H1 (cell line): Measurements from ENCODE around the gene STKLD1. TPM values are rescaled to one million over a fixed set of nuclear protein-coding genes. Genes with fewer than 3 reads are reported as not detected.

Source experiments
- ASH2L ChIP-seq: fragments of 200-600, 300-600 bp; sonication (generic); IDR thresholded peaks from one replicate; pipeline ENCODE4 v1.7.1; 2017; ENCODE audit warnings: low read length
- CREB1 ChIP-seq: IDR thresholded peaks from 2 replicates; pipeline ENCODE4 v1.6.1; 2012; ENCODE audit warnings: inconsistent platforms
- JUND ChIP-seq: IDR thresholded peaks from 2 replicates; pipeline ENCODE4 v1.6.1; 2011; ENCODE audit warnings: mild to moderate bottlenecking, improper control_type of control experiment, low read length
- KDM5A ChIP-seq: fragments of 200-600 bp; IDR thresholded peaks from 2 replicates; pipeline ENCODE4 v1.7.1; 2012; ENCODE audit warnings: mild to moderate bottlenecking, low read length, inconsistent platforms, mixed read lengths
- NRF1 ChIP-seq: IDR thresholded peaks from 2 replicates; pipeline ENCODE4 v1.6.1; 2011; ENCODE audit warnings: mild to moderate bottlenecking, low read depth, low read length, improper control_type of control experiment
- SP1 ChIP-seq: IDR thresholded peaks from 2 replicates; pipeline ENCODE4 v1.6.1; 2011; ENCODE audit warnings: low read depth, low read length
- SP2 ChIP-seq: IDR thresholded peaks from 2 replicates; pipeline ENCODE4 v1.6.1; 2012; ENCODE audit warnings: mild to moderate bottlenecking, low read length, inconsistent platforms
- TEAD4 ChIP-seq: IDR thresholded peaks from 2 replicates; pipeline ENCODE4 v1.6.1; 2012; ENCODE audit warnings: low read depth, low read length, inconsistent platforms, mixed read lengths
- polyA plus RNA-seq, 7 experiments: library from polyadenylated mRNA; depleted of rRNA in 3 of 7; stranded (reverse) in 5 of 7; unstranded in 2 of 7; fragments of >200 nt in 5 of 7; fragments of 200-250 nt in 2 of 7; gene quantifications; 1 replicate in 5 of 7; 2 replicates in 1 of 7; 4 replicates in 1 of 7; pipeline versions ENCODE4 v1.2.1 to v1.2.3, GENCODE V29; 2011 to 2013; ENCODE audit warnings: missing spikeins in 2 of 7, mixed read lengths in 2 of 7
- total RNA-seq: library from RNA; stranded (reverse); fragmentation: NEBNext Ultra II Directional; extraction: Animal tissue kit (Norgen Biotek cat#: 25700); gene quantifications from 2 replicates; pipeline ENCODE4 v1.2.1, GENCODE V29; 2021
- TF ChIP-seq, protein P1 (sequence below): fragments of 300-600 bp; sonication (generic); IDR thresholded peaks from 2 replicates; pipeline ENCODE4 v1.7.1; 2012; ENCODE audit warnings: low read length, moderate library complexity, mild to moderate bottlenecking, inconsistent platforms; ENCODE audit not compliant: insufficient replicate concordance
- TF ChIP-seq, protein P2 (sequence below): IDR thresholded peaks from 2 replicates; pipeline ENCODE4 v1.6.1; 2012; ENCODE audit warnings: inconsistent platforms
- TF ChIP-seq, protein P3 (sequence below), 3 experiments: IDR thresholded peaks; 1 replicate in 2 of 3; 2 replicates in 1 of 3; pipeline versions ENCODE4 v1.5.1 to v1.6.1; 2011; ENCODE audit warnings: low read length in 3 of 3, mild to moderate bottlenecking in 3 of 3, inconsistent platforms in 2 of 3, low read depth in 1 of 3, moderate library complexity in 1 of 3; ENCODE audit not compliant: insufficient read depth in 1 of 3; ENCODE audit errors: control extremely low read depth in 1 of 3

The STKLD1 gene
- total and polyA plus RNA-seq, 2 of the 8 experiments (the other 6 are each of a cell fraction or from before 2014, with no cell fraction given): 0.26 TPM; not detected in 1

DNA sequence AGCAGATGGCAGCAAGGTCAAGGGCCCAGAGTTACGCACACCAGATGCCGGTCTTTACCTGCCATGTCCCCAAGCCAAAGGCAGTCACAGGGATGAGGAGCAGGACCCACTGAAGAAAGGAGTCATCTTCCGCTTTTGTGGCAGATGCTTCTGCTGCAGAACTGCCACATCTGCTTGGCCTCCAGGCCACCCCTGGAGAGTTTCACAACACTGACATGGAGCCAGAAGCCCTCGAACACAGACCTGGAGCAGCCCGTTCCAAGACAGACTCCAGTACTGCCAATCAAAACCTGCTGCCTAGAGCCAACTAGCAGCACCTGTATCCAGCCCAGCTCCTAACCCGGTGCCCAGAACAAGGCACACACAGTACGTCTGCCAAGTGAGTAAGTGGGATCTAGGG lies 21.4 kb upstream of the STKLD1 start (continued):
- TF ChIP-seq, protein P1, sequence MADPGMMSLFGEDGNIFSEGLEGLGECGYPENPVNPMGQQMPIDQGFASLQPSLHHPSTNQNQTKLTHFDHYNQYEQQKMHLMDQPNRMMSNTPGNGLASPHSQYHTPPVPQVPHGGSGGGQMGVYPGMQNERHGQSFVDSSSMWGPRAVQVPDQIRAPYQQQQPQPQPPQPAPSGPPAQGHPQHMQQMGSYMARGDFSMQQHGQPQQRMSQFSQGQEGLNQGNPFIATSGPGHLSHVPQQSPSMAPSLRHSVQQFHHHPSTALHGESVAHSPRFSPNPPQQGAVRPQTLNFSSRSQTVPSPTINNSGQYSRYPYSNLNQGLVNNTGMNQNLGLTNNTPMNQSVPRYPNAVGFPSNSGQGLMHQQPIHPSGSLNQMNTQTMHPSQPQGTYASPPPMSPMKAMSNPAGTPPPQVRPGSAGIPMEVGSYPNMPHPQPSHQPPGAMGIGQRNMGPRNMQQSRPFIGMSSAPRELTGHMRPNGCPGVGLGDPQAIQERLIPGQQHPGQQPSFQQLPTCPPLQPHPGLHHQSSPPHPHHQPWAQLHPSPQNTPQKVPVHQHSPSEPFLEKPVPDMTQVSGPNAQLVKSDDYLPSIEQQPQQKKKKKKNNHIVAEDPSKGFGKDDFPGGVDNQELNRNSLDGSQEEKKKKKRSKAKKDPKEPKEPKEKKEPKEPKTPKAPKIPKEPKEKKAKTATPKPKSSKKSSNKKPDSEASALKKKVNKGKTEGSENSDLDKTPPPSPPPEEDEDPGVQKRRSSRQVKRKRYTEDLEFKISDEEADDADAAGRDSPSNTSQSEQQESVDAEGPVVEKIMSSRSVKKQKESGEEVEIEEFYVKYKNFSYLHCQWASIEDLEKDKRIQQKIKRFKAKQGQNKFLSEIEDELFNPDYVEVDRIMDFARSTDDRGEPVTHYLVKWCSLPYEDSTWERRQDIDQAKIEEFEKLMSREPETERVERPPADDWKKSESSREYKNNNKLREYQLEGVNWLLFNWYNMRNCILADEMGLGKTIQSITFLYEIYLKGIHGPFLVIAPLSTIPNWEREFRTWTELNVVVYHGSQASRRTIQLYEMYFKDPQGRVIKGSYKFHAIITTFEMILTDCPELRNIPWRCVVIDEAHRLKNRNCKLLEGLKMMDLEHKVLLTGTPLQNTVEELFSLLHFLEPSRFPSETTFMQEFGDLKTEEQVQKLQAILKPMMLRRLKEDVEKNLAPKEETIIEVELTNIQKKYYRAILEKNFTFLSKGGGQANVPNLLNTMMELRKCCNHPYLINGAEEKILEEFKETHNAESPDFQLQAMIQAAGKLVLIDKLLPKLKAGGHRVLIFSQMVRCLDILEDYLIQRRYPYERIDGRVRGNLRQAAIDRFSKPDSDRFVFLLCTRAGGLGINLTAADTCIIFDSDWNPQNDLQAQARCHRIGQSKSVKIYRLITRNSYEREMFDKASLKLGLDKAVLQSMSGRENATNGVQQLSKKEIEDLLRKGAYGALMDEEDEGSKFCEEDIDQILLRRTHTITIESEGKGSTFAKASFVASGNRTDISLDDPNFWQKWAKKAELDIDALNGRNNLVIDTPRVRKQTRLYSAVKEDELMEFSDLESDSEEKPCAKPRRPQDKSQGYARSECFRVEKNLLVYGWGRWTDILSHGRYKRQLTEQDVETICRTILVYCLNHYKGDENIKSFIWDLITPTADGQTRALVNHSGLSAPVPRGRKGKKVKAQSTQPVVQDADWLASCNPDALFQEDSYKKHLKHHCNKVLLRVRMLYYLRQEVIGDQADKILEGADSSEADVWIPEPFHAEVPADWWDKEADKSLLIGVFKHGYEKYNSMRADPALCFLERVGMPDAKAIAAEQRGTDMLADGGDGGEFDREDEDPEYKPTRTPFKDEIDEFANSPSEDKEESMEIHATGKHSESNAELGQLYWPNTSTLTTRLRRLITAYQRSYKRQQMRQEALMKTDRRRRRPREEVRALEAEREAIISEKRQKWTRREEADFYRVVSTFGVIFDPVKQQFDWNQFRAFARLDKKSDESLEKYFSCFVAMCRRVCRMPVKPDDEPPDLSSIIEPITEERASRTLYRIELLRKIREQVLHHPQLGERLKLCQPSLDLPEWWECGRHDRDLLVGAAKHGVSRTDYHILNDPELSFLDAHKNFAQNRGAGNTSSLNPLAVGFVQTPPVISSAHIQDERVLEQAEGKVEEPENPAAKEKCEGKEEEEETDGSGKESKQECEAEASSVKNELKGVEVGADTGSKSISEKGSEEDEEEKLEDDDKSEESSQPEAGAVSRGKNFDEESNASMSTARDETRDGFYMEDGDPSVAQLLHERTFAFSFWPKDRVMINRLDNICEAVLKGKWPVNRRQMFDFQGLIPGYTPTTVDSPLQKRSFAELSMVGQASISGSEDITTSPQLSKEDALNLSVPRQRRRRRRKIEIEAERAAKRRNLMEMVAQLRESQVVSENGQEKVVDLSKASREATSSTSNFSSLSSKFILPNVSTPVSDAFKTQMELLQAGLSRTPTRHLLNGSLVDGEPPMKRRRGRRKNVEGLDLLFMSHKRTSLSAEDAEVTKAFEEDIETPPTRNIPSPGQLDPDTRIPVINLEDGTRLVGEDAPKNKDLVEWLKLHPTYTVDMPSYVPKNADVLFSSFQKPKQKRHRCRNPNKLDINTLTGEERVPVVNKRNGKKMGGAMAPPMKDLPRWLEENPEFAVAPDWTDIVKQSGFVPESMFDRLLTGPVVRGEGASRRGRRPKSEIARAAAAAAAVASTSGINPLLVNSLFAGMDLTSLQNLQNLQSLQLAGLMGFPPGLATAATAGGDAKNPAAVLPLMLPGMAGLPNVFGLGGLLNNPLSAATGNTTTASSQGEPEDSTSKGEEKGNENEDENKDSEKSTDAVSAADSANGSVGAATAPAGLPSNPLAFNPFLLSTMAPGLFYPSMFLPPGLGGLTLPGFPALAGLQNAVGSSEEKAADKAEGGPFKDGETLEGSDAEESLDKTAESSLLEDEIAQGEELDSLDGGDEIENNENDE: no peak
- TF ChIP-seq JUND: no peak
- TF ChIP-seq TEAD4: no peak
- TF ChIP-seq, protein P2, sequence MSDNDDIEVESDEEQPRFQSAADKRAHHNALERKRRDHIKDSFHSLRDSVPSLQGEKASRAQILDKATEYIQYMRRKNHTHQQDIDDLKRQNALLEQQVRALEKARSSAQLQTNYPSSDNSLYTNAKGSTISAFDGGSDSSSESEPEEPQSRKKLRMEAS: no peak
- no peak for TF ChIP-seq NRF1
- TF ChIP-seq KDM5A: no peak
- TF ChIP-seq CREB1: no peak
- no peak for TF ChIP-seq SP1
- TF ChIP-seq, protein P3, sequence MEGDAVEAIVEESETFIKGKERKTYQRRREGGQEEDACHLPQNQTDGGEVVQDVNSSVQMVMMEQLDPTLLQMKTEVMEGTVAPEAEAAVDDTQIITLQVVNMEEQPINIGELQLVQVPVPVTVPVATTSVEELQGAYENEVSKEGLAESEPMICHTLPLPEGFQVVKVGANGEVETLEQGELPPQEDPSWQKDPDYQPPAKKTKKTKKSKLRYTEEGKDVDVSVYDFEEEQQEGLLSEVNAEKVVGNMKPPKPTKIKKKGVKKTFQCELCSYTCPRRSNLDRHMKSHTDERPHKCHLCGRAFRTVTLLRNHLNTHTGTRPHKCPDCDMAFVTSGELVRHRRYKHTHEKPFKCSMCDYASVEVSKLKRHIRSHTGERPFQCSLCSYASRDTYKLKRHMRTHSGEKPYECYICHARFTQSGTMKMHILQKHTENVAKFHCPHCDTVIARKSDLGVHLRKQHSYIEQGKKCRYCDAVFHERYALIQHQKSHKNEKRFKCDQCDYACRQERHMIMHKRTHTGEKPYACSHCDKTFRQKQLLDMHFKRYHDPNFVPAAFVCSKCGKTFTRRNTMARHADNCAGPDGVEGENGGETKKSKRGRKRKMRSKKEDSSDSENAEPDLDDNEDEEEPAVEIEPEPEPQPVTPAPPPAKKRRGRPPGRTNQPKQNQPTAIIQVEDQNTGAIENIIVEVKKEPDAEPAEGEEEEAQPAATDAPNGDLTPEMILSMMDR (IDR thresholded peaks at IDR 0.05; ENCODE audit: control extremely low read depth in 1 of 3, insufficient read depth in 1 of 3, low read depth in 1 of 3, low read length in 3 of 3): no peak
- TF ChIP-seq ASH2L: no peak
- no peak for TF ChIP-seq SP2
